H7 (cell line): Measurements from ENCODE around the gene SLC12A9. TPM values are rescaled to one million over a fixed set of nuclear protein-coding genes. Genes with fewer than 3 reads are reported as not detected.
A peak's percentile ranks its signal among the peaks of the same experiment; 100 is the strongest.

Source experiments
- DNase-seq: peaks from one replicate; pipeline ENCODE4 v3.0.0; 2012
- H3K27me3 ChIP-seq: 2 replicates; pipeline ENCODE4 v1.6.0; 2011; ENCODE audit warnings: mild to moderate bottlenecking, low read length; ENCODE audit not compliant: control insufficient read depth, insufficient read depth
- H3K36me3 ChIP-seq: replicated peaks from 2 replicates; pipeline ENCODE4 v1.5.1; 2011; ENCODE audit warnings: low read length; ENCODE audit not compliant: control insufficient read depth, insufficient read depth
- H3K4me3 ChIP-seq: 2 replicates; pipeline ENCODE4 v1.5.1; 2011; ENCODE audit warnings: low read depth, mild to moderate bottlenecking, control low read depth, low read length, moderate library complexity; ENCODE audit not compliant: insufficient read depth
- total RNA-seq: library from RNA; depleted of rRNA; stranded (reverse); fragments of >200 nt; shearing (Covaris generic); gene quantifications from 2 replicates; pipeline ENCODE4 v1.2.3, GENCODE V29; 2014

Gene SLC12A9
- total RNA-seq, 1 experiment from 2014 or later: 21.9 TPM

- H3K4me3 ChIP-seq: no peak overlapping the region
- DNase-seq: peak; percentile 83
- peaks cover 16% of the 10 kb centered on the region for H3K36me3 ChIP-seq
- no peaks in the 10 kb centered on the region for H3K27me3 ChIP-seq
These were observed 12.9 kb downstream of the SLC12A9 start for GRCh38 chr7:100865372-100865911.

DNA sequence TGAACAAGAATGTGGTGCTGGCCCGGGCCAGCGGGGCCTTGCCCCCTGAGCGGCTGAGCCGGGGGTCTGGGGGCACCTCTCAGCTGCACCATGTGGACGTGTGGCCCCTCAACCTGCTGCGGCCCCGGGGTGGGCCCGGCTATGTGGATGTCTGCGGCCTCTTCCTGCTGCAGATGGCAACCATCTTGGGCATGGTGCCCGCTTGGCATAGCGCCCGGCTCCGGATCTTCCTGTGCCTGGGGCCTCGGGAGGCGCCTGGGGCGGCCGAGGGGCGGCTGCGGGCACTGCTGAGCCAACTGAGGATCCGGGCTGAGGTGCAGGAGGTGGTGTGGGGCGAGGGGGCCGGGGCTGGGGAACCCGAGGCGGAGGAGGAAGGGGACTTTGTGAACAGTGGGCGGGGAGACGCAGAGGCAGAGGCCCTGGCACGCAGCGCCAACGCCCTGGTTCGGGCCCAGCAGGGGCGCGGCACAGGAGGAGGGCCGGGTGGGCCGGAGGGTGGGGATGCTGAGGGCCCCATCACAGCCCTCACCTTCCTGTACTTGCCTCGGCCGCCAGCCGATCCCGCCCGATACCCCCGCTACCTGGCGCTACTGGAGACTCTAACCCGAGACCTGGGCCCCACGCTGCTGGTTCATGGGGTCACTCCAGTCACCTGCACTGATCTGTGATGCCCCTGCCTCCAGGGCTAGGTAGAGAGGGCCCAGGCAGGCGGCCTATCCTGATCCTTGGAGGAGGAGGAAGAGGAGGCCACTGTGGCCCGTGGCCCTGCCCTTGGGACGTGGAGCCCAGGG lies 13.6 kb downstream of the SLC12A9 start:
- Histone ChIP-seq H3K36me3 (peaks cover 18% of the 10 kb centered on the region), H3K4me3 (no peak overlapping the region), H3K27me3 (no peaks in the 10 kb centered on the region)
- DNase-seq: peak; percentile 74

GRCh38 chr7:100866729-100867039 lies 14.2 kb downstream of the SLC12A9 start:
- Histone ChIP-seq H3K4me3 (peak overlapping the region; percentile 96), H3K27me3 (no peaks in the 10 kb centered on the region), H3K36me3 (peaks cover 23% of the 10 kb centered on the region)
- no peak for DNase-seq

DNA sequence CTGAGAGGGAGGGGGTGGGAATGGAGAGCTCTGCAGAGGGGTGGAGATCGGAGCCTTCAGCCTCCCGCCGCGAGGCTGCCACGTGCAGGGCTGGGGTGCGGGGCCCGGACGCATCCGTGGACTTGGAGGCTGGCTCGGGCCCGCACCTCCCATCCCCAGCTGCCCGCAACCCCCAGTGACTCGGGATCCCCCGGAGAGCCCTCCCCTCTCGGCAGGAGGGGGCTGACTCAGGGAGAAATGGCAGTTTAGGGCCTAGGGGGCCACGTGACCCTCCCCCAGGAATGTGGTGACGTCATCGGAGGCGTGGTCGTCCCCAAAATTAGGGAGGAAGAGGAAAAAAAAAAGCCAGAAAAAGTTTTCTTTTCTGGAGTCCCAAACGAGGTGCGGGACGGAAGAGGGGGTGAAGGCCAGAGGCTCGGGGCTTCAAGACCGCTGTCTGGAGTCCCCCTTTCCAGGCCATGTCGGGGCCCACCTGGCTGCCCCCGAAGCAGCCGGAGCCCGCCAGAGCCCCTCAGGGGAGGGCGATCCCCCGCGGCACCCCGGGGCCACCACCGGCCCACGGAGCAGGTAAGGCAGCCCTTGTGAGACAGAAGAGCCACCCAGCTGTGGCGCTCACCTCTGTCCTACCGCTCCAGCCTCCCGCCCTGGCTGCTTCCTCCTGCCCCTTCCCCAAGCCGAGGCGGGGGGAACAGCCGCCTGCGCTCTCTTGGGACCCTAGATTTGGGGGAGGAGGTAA lies 14.7 kb downstream of the SLC12A9 start, which contains the start of gene TRIP6:
TSS of gene TRIP6 (plus strand) at position 348 of the 736 bp plus-strand sequence. CDS start at position 459, 111 bp downstream.
- H3K27me3 ChIP-seq: no peaks in the 10 kb centered on the region
- peaks cover 24% of the 10 kb centered on the region for H3K36me3 ChIP-seq
- peak; percentile 99 for DNase-seq
- peak within 1 kb of the TSS; percentile 96 for H3K4me3 ChIP-seq

- DNase-seq: peak; percentile 83
- Histone ChIP-seq H3K27me3 (no peaks in the 10 kb centered on the region), H3K36me3 (peaks cover 26% of the 10 kb centered on the region), H3K4me3 (peak overlapping the region; percentile 96)
These were observed 15.4 kb downstream of the SLC12A9 start for GRCh38 chr7:100867776-100868485.

DNA sequence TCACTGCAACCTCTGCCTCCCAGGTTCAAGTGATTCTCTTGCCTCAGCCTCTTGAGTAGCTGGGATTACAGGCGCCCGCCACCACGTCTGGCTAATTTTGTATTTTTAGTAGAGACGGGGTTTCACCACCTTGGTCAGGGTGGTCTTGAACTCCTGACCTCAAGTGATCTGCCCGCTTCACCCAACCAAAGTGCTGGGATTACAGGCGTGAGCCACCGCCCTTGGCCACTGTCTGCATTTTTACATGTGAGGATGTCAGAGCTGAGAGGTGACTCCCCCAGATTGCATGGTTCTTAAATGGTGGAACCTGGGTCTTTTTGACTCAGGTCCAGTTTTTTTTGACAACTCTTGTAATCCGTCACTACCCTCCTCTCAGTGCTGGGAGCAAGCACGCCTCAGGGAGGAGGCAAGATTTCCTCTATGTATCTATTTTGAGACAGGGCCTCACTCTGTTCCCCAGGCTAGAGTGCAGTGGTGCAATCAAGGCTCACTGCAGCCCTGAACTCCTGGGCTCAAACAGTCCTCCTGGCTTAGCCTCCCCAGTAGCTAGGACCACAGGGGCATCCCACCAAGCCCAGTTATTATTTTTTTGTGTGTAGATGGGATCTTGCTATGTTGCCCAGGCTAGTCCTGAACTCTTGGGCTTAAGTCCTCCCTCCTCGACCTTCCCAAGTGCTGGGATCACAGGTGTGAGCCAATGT lies 21.2 kb downstream of the SLC12A9 start:
- Histone ChIP-seq H3K36me3 (peaks cover 35% of the 10 kb centered on the region), H3K4me3 (no peak overlapping the region), H3K27me3 (no peaks in the 10 kb centered on the region)
- no peak for DNase-seq

DNA sequence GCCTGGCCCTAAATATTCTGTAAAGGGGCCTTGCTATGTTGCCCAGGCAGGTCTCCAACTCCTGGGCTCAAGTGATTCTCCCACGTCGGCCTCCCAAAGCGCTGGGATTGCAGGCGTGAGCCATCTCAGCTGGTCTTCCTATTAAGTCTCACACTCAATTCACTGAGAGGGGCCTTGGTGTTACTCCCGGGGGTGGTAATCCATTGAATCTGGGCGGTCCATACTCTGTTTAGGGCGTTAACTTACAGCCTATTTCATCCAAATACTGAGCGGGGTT lies 21.7 kb downstream of the SLC12A9 start:
- DNase-seq: peak; percentile 75
- Histone ChIP-seq H3K27me3 (no peaks in the 10 kb centered on the region), H3K4me3 (peak overlapping the region; percentile 99), H3K36me3 (peaks cover 36% of the 10 kb centered on the region)

DNA sequence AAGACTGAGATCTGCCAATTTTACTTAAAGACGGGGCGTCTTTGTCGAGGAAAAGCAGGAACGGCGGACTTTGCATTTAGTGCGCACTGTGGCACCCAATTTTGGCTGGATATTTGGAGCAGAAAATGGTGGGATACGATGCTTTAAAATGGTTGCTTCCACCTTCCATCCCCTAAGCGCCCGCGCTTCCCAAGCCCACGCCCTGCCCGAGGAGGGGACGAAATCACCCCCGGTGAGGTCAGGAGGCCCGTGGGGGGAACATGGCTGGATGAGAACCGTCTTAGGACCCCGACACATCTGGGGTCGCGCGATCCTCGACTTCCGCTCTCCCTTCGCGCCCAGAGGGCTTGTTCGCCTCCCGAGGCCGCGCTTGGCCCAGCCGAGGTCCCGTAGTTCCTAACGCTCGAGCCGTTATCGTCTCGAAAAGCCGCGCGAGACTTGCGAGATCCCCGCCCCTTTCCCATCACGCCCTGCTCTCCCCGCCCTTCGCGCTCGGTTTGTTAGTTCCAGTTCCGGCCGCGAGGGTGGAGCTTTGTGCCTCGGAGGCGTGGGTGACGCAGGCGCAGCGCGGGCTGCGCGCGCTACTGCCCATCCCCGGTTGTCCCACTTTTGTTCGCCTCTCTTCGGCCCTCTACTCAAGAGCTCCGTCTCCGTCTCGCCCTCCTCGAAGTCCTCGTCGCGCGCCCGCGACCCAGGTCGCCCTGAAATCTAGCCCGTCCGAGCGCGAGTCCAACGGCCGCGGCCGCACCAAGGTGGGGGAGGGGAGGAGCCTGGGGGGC lies 22.3 kb downstream of the SLC12A9 start, which contains the start of gene SRRT:
TSS of gene SRRT (plus strand) at position 527 of the 779 bp plus-strand sequence. CDS start 488 bp downstream, outside the sequence.
- Histone ChIP-seq H3K36me3 (peaks cover 36% of the 10 kb centered on the region), H3K4me3 (peak within 1 kb of the TSS; percentile 99), H3K27me3 (no peaks in the 10 kb centered on the region)
- peak; percentile 99 for DNase-seq

DNA sequence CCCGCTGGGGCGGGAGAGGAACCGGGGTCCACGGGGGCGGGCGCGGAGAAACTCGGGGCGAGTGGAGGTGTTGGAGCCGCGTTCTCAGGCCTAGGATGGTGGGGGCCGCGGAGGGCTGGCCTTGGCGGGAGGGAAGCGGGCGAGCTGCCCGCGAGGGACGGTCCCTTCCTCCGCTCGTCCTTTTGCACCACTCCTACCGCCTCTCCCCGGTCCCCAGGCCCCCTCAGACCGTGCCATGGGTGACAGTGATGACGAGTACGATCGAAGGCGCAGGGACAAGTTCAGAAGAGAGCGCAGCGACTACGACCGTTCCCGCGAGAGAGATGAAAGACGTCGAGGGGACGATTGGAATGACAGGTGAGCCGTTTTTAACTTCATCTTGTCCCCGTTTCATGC lies 22.8 kb downstream of the SLC12A9 start:
- Histone ChIP-seq H3K36me3 (peaks cover 36% of the 10 kb centered on the region), H3K27me3 (no peaks in the 10 kb centered on the region), H3K4me3 (peak overlapping the region; percentile 99)
- DNase-seq: no peak

DNA sequence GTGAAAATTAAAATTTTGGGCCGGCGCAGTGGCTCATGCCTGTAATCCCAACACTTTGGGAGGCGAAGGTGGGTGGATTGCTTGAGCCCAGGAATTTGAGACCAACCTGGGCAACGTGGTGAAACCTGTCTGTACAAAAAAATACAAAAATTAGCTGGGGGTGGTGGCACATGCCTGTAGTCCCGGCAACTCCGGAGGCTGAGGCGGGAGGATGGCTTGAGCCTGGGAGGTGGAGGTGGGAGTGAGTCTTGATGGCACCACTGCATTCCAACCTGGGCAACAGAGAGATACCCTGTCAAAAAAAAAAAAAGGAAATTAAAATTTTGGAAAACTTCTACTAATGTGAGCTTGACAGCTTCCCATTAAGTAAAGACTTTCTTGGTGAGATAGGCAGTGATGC lies 25.5 kb downstream of the SLC12A9 start:
- peaks cover 29% of the 10 kb centered on the region for H3K36me3 ChIP-seq

GRCh38 chr7:100878685-100879084 lies 26.2 kb downstream of the SLC12A9 start:
- Histone ChIP-seq H3K4me3 (no peak overlapping the region), H3K36me3 (peaks cover 32% of the 10 kb centered on the region), H3K27me3 (no peaks in the 10 kb centered on the region)
- DNase-seq: no peak

More for the DNA sequence above, 25.5 kb downstream of the SLC12A9 start:
- no peak for DNase-seq
- Histone ChIP-seq H3K27me3 (no peaks in the 10 kb centered on the region), H3K4me3 (no peak overlapping the region)

DNA sequence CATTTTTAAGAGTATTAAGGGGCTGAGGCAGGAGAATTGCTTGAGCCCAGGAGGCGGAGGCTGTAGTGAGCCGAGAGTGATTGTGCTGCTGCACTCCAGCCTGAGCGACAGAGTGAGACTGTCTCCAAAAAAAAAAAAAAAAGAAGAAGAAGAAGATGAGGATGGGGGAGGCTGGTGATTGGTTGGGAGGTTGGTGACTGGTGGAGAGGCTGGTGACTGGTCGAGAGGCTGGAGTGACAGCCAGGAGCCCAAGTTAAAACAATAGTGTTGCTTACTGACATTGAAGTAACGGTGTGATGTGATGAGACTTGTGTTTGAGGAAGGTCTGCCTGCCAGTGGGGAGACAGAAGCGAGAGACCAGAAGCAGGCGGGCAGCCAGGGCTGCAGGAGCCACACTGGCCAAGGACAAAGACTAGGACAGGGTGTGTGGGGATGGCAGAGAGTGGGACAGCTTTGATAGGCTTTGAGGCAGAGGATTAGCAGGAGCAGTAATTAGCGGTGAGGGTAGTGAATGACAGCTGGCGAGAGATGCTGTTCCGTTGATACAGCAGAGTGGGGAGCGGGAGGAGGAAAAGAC lies 27.3 kb downstream of the SLC12A9 start:
- Histone ChIP-seq H3K27me3 (no peaks in the 10 kb centered on the region), H3K4me3 (no peak overlapping the region), H3K36me3 (peaks cover 41% of the 10 kb centered on the region)
- DNase-seq: no peak

- no peaks in the 10 kb centered on the region for H3K27me3 ChIP-seq
- H3K36me3 ChIP-seq: peaks cover 47% of the 10 kb centered on the region
These were observed 28.1 kb downstream of the SLC12A9 start for GRCh38 chr7:100880645-100881044.

More at GRCh38 chr7:100880645-100881044, 28.1 kb downstream of the SLC12A9 start:
- no peak for DNase-seq
- H3K4me3 ChIP-seq: no peak overlapping the region
